ENCODE measurements around the gene ZNHIT2.

Gene ZNHIT2

DNA sequence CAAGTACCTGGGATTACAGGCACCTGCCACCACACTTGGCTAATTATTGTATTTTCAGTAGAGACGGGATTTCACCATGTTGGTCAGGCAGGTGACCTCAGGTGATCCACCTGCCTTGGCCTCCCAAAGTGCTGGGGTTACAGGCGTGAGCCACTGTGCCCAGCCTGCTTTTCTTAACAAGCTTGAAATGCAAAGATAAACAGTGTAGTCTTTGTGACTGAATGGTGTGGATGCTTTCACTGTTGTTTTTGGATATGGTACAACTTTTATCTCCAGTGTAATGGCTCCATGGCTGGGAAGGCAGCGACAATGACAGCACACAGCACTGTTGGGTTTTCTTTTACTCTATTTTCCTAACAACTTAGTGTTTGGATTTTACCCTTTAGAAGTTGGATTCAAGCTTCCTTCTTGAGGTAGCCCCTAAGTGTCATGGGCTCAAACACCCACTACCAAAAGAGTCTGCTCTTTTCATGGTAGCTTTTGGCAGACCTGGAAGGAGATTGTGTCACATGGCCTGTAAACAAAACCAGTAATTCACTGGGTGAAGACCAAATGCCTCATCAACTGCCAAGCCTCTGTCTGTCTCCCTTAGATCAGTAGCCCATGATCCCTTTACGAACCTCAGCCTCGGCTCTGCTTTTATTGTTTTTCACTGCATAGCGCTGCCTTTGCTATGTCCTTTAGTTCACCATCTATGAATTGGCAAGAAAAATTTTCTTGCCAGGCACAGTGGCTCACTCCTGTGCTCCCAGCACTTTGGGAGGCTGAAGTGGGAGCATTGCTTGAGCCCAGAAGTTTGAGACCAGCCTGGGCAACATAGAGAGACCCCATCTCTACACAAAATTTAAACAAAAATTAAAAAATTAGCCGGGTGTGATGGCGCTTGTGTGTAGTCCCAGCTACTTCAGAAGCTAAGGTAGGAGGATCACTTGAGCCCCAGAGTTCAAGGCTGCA, 15.1 kb downstream of the ZNHIT2 start:
- DNase-seq: no peak

DNA sequence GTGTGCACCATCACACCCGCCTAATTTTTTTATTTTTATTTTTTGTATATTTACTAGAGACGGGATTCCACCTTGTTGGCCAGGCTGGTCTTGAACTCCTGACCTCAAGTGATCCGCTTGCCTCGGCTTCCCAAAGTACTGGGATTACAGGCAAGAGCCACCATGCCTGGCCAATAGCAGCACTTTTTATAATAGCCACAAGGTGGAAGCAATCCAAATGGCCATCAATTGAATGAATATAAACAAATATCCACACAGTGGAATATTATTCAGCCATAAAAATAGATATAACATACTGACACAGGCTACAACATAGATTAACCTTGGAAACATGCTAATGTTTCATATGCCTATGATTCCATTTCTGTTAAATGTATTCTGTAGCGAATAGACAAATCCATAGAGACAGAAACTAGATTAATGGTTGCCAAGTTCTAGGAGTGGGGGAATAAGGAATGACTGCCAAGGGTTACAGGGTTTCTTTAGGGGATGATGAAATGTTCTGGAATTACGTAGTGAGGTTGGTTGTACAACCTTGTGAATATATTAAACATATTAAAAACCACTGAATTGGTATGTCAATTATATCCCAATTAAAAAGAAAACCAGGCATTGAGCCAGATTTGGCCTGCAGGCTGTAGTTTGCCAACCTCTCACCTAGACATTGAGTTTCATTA, 16.7 kb downstream of the ZNHIT2 start:
- no peak for DNase-seq

DNA sequence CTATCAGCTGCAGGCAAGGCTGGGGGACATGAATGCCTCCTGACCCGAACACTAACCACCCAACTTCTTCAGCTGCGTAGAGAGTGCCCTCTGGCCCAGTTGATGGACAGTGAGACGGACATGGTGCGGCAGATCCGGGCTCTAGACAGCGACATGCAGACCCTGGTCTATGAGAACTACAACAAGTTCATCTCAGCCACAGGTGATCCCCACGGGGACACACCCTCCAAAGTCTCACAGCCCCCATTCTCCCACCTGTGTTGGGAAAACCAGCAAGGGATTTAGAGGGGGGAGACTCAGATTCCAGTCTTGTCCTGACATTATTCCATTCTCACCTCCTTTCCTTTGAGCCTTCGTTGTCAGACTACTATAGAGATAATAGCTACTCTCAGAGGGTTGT, 20.6 kb downstream of the ZNHIT2 start:
- no peak for DNase-seq

DNA sequence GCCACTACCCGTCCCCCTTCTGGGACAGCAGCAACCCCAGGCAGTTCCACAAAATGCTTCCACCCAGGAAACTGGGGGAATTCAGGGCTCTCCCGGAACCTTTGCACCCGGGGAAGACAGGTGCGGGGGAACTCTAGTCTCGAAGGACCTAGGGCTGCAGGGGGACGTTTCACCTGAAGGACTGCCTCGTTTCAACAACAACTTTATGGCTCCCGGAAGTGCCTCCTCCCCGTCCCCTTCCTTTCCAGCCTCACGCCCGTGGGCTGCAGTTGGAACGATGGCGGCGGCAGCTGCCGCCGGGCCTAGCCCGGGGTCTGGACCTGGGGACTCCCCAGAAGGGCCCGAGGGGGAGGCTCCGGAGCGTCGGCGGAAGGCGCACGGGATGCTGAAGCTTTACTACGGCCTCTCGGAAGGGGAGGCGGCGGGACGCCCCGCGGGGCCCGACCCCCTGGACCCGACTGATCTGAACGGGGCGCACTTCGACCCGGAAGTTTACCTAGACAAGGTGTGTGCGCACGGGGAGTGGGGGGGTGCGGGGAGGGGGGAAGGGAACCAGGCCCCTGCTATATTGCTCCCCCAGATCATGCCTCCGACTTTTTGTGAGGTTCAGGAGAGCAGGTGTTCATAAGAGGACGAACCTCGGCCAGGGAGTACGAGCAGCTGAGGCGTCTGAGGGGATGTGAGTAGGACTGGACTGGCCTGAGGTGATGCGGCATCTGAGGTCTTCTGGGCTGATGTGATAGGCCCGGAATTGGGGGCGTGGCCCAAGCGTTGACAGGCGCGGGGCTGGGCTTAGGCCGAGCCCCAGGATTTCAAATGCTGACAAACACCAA, 21.3 kb downstream of the ZNHIT2 start, which contains the start of gene VPS51:
Gene VPS51 (plus strand): TSS at position 241 of the 833 bp plus-strand sequence. CDS start 37 bp downstream, at position 278.
- peak; percentile 80 for DNase-seq

DNA sequence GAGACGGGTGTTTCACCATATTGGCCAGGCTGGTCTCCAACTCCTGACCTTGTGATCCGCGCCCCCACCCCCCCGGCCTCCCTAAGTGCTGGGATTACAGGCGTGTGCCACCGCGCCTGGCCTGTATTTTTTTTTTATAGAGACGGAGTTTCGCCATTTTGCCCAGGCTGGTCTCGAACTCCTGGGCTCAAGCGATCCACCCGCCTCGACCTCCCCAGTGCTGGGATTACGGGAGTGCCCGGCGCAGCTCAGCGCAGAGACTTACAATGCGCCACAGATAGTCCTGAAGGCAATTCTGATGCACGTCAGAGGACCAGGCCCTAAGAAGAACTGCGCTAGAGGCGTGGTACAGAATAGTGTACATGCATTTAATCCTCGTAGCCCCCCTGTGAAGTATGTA, 22.1 kb downstream of the ZNHIT2 start:
- no peak for DNase-seq

DNA sequence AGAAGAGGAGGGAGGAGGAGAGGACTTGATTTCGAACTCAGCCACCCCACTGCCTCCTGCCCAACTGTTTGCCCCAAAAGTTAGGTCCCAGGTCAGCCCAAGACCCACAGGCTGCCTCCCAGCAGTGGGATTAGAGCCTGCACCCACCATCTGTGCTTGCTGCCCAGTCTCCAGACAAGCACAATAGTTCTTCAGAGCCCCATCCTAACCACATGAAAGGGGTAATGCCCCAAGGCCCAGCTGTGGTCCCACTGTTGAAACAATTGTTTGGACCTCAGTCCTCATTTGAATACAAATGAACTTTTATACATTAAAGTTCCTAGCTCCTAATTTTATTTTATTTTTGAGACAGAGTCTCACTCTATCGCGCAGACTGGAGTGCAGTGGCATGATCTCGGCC, 26.9 kb downstream of the ZNHIT2 start:
- no peak for DNase-seq

DNA sequence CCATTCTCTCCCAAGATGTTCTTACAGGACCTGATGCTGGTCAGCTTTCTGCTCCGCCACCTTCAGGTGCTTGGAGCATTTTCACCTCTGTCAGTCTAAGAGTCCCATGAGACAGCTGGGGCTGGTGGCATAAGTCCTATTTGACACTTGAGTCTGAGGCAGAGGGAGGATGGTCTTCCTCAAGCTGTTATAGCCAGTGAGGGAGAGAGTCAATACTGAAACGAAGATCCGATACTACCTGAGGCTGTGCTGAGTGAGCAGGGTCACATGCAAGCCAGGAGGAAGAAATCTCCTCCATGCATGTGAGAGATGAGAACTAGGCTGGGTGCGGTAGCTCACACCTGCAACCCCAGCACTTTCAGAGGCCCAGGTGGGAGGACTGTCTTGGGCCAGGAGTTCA, 27.9 kb downstream of the ZNHIT2 start:
- DNase-seq: no peak

DNA sequence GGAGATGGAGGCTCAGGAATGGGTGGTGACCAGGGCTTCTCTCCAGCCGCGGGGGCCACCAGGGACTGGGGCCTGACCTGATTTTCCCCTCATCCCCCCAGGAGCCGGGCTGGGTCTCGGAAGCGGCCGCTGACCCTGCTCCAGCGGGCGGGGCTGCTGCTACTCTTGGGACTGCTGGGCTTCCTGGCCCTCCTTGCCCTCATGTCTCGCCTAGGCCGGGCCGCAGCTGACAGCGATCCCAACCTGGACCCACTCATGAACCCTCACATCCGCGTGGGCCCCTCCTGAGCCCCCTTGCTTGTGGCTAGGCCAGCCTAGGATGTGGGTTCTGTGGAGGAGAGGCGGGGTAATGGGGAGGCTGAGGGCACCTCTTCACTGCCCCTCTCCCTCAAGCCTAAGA, 29.7 kb downstream of the ZNHIT2 start:
- no peak for DNase-seq

DNA sequence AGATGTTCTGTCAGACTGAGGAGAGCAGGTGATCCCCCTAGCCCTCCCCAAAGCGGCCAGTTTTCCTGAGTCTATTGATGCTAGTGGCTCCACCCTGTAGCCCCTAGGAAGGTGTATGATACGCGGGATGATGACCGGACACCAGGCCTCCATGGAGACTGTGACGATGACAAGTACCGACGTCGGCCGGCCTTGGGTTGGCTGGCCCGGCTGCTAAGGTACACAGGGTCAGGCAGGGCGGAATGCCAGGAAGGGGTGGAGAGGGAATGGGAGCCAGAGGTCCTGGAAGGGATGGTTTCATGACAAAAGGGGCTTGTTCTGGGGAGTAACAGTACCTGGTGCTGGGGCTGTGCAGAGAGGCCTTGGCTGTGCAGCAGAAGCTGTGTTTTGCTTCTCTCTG, 30.3 kb downstream of the ZNHIT2 start:
- DNase-seq: no peak

DNA sequence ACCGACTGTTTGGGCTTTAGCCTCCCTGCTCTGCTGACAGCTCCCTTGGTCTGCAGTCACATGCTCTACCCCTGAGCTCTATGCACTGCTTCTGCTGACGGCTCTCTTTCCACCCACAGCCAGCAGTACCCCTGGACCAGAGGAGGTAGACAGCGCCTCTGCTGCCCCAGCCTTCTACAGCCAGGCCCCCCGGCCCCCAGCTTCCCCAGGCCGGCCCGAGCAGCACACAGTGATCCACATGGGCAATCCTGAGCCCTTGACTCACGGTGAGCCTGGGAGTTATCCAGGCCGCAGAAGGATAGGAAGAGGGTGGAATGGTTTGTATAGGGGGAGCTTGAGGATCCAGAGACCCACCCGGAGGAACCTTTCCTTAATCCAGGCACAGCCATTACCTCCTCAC, 30.7 kb downstream of the ZNHIT2 start:
- no peak for DNase-seq

DNA sequence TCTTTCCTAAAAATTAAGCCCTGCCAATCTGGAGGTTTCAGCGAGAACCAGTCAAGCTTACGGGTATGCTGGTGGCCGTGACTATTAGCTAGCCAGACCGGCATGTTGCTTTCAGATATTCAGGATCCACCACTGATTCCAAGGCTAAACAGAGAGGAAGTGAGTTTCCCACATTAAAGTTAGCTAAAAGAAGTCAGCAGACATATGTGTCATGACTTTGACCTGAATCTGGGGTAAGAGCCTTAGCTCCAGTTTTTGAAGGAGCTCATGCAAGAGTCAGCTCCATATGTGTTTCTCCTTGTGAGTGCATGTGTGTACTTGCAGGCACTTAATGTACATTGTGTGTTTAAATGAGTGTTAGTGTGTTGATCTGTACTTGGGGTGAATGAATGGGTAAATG, 32.1 kb downstream of the ZNHIT2 start:
- no peak for DNase-seq

DNA sequence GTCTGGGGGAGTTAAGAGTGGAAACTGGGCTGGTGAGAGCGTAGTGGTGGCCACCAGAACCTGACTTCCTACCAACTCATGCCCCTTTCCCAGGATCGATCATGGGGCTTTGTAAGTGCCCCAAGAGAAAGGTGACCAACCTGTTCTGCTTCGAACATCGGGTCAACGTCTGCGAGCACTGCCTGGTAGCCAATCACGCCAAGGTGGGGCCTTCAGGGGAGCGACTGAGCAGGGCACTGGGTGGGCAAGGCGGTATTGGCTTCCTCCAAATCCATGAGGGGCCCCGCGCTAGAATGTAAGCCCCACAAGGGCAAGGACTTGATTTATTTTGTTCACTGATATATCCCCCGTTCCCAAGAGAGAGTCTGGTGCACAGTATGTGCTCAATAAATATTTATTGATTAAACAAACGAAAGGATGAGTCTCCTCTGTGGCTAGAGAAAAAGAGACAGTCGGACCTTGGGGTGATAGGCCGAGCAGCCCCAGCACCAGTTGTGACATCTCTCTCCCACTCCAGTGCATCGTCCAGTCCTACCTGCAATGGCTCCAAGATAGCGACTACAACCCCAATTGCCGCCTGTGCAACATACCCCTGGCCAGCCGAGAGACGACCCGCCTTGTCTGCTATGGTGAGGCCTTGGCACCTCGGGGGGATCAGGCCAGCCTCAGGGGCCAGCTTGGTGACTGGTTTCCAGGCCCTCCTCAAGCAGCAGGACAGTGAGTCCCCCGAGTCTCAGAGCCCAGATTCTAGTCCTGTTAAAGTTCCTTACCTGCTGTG, 32.7 kb downstream of the ZNHIT2 start:
- no peak for DNase-seq

DNA sequence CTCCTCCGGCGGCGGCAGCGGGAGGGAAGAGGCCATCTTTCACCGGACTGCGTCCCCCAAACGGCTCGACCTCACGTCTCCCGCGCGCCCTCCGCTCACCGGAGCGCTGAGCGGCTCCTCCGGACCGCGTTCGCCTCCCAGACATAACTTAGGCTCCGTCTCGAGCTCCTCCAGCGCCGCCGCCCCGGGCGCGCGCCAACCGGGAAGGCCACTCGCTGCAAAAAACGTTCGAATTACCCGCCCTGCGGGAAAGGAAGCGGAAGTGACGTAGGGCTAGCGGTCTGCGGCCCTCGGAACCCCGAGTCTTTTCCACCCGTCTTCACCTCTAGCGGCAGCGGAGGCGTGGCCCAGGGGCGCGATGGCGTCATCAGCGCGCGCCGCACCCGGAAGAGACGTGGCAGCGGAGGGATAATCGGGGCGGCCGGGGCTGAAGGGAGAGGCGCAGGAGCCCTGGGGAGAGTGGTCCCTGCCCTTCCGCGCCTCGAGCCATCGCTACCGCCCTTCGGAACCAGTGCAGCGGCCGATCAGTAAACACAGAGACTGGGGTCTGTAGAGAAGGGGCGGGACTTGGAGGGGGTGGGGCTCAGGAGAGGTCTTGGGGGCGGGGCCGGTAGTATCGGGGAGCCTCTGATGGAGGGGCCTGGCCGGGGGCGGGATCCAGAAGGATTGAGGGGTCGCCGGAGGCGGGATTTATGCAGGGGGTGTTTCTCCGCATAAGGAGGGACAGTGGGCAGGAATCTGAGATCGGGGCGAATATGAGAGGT, 33.5 kb downstream of the ZNHIT2 start, which contains the start of the genes CDCA5 and ZFPL1:
Gene CDCA5 (minus strand): TSS at position 207 of the 764 bp plus-strand sequence. CDS start 62 bp downstream, at position 145.
Gene ZFPL1 (plus strand): TSS at position 389 of the 764 bp plus-strand sequence. CDS start 477 bp downstream, outside the sequence.
- DNase-seq: peak; percentile 94

DNA sequence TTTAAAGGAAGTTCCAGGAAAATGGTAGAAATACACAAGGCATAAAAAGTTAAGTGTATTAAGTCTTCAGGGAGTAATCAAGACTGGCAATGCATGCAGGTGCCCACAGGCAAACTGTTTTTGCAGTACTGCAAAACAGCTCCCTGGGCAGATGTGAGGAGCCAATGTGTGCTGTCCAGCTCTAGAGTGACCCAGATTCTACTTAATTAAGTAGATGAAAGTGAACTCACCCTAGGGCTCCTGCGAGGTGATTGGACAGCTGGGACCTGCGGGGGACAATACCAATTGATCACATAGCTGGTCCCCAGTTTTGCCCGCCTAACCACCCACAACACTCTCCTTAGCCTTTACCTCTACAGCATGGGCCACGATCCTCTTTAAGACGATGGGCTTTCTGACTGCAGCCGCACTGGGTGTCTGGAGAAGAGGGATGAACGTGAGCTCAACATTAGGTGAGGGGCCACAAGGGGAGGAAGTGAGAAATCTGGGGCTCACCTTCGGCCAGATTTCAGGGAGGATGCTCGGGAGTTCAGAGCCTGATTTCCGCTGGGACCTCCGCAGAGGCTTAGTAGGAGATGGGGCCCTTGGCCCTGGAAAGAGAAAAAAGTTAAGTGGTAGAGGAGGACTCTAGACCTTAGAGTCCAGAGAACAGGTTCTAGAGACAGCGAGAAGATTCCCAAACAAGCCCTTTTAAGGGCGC, 34.2 kb downstream of the ZNHIT2 start:
- DNase-seq: no peak

DNA sequence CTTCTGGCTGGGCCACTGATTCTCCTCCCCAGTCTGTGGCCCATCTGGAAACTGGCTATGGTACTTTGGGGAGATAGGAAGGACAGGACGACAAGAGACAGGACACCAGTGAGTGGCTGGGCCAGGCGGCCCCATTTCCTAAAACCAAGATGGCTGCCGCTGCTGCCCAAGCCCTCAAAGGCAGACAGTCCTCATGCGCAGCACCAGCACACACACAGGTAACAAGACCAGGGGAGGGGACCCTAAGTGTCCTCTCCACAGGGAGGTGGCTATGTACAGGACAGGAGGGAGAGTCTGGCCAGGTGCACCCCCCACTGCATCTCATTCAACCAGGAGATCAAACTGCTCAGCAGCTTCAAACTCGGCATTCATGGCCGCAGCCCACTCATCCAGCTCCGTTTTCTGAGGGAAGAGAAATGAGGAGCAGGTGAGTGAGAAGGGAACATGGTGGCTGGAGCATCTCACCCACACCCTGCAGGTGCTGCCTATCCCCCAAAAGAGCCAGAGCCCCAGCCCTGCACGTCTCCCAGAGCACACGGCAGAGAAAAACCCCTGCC, 38.6 kb downstream of the ZNHIT2 start:
- no peak for DNase-seq

DNA sequence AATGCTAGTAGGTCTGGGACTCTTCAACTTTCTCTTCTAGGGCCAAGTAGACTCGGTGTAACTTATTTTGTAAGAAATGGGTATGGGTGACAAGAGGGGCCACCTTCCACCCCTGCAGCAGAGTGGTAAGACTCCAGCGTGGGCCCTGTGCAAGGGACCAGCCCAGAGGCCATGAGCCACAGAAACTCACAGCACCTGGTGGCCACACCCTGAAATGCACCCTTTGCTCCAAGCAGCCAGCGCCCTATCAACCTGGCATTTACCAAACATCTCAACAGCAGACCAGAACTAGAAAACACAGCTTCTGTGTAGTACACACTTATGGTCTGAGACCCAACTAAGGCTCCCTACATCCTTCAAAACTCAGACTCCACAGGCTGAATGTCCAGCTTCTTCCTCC, 39.4 kb downstream of the ZNHIT2 start:
- peak; percentile 62 for DNase-seq

DNA sequence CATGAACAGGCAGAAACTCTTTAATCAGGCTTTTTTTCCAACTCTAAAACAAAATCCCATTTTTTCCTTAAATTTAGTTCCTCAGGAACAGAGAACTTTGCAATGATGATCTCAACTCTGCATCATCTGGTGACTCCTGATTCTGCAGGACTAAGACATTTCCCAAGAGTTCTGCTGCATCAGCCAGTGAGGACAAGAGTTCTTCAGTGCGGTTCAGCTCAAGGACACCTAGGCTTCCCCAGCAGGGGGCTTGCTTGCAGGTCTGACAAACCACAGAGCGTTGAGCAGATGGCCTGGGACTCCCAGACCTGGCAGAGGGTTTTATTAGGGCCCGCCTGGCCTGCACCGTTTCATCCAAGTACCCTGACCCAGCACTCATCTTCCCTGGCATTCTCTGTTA, 40.0 kb downstream of the ZNHIT2 start:
- no peak for DNase-seq

DNA sequence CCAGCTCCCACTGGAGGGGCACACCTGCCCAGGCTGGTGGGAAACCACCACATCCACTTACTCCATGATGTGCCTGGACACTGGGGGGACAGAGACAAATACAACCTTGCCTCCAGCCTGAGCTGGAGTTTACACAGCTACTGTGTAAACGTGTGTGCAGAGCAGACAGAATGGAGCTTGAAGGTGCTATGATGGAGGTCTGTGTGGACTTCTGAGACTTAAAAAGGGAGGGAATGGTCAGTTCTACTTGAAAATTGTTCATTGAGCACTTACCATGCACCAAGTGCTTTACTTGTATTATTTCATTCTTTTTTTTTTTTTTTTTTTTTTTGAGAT, 44.9 kb downstream of the ZNHIT2 start:
- DNase-seq: no peak

DNA sequence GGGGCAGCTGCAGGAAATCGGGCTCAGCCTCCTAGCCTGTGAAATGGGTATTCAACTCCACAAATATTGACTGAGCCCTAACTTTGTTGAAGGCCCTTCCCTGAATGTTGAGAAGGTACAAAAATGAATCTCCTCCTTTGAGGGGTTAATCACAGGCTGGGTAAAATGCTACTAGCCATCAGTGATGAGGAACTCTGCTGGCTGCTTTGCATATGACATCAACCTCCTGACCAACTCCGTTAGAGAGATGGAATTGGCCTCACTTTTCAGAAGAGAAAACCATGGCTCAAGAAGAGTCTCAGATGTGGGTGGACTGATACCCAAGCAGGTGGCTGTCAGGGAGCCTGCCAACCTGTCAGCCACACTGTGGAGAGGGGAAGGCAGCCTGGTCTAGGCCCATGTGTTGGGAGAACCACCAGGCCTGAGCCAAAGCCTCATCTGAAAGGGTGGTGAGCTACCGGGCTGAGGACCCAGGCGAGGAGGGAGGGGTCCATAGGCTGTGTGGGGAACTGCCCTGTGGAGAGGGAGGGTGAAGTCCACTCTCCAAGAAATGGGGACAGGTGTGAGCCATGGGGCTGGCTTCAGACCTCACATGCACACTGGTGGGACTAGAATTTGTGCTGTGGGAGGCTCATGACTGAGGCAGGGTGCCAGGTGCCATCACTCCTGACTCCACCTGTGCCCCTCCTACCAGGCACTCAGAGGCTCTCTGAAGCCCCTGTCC, 45.4 kb downstream of the ZNHIT2 start:
- no peak for DNase-seq

DNA sequence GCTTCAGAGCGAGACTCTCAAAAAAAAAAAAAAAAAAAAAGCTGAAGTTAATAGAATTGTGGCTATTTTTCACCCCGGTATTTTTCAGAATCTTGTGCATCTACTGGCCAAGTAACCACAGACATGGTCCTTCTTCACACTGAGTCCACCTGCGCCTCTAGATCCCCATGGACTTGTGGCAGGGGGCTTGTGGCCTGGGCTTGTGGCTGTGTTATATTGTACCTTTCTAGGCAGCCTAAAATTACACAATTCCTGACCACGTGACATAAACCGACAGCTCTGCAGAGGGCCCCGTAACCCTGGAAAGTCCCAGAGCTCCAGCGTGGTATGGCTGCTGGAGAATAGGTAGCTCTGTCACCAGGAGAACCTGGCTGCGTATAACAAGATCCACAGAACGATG, 48.3 kb downstream of the ZNHIT2 start:
- DNase-seq: no peak
